NCI-H2196 treated with DMSO at 0.1 percent for 48 hours (cell line): ENCODE measurements around the gene HDAC7.

Experiments
- DNase-seq: peaks from one replicate; lab custom pipeline; 2025; ENCODE audit not compliant: unreplicated experiment; lab: John Stamatoyannopoulos, UW

HDAC7 gene

DNA sequence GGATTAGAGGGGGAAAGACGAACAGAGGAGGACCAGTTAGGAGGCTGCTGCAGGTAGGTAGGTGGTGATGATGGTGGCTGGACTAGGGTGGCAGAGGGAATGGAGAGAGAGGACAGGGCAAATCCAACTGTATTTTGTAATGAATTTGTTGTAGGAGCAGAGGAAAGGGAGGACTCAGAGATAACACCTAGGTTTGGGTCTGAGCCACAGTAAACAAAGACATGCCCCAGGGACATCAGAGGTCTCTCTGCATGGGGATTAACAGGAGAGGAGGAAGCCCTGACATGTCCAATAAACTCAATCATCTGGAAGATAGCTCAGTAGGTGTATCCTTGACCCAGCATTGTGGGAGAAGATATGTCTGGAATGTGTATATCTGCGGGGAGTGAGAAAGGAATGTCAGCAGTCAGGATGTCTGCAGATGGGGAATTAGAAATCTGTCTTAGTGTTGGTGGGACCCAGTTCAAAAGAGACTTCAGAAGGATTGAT, 51.3 kb downstream of the HDAC7 start:
- no peak for DNase-seq

DNA sequence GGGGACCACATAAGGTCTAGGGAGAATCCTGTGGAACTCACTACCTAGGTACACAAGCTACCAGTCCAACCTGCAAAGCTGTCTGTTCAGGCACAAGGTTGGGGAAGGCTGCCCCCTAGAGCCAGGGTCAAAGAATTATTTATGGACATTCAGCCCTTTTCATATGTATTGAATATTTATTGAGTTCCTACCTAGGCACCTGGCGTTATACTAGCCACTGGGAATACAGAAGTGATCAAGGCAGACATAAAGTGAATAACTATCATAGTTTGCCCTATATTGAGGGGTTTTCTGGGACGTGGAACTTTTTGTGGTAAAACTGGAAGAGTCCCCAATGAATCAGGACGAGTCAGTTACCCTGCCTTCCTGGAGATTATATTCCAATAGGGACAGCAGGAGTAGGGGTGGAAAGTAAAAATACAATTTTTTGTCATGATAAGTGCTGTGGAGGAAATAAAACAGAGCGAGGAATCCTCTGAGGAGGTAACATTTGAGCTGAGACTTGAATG, 52.4 kb downstream of the HDAC7 start:
- peak; percentile 44 for DNase-seq

DNA sequence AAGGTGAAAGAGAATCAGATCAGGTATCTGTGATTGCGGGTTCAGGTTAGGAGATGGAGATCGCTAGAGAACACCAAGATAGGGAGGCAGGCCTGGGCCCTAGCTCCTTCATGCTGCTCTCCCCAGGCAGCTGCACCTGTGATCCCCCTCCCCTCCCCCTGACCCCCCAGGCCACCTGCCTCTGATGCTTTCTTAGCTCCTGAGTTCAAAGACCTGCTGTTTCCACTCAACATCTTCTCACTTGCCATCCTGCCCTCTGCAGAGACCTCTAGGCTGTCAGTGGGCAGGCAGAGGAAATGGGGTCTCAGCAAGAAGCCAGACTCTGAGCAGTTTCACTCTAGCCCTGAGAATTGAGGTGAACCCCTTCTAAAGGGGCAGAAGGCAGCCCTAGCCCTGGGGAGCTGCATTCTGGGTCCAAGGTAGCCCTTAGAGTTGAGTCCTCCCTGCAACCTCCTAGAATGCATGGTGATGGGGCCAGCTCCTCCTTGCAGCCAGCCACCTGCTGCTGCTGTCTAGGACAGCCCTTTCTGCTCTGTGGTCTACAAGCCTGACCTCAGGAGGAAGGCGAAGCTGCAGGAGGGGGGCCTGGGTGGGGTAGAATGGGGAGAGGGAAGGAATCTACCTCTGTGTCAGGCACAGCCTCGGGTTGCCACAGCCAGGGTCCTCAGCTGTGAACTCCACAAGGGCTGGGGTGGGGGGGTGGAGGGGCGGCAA, 53.0 kb downstream of the HDAC7 start:
- no peak for DNase-seq

DNA sequence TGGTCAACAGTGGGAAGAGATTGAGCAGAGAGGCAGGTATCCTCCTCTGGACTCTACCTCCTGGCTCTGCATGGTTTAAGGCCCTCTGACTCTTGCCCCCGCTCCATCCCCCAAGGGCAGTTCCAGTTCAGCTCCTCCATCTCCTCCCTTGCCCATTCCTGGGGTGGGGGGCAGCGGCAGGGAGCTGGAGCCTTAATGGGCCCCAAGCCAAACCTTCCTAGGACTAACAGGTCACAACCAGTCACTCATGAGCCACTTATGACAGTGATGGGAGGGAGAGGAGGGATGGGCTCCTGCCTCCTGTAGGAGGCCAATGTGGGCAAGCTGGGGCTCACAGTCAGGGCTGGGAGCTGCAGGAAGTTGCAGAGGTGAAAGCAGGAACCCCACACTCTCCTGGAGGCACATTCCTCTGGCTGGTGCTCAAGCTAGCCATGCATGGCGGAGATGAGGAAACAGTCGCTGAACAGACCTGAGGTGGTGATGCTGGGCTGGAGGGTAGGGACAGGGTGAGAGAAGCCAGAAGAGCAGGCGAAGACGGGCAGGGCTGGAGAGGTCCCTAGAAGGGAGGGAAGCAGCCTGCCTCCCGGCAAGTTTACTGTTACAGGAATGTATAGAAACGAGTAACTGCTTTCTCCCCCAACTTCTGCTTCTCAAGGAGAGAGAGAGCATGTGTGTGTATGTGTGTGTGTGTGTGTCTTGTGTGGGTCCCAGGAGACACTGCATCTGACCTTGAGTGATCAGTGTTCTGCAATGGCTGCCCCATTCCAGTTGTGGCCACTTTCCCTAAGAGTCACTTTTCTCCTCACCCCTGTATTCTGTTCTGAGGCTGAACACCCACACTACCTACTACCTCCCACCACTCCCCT, 56.0 kb downstream of the HDAC7 start:
- DNase-seq: no peak

DNA sequence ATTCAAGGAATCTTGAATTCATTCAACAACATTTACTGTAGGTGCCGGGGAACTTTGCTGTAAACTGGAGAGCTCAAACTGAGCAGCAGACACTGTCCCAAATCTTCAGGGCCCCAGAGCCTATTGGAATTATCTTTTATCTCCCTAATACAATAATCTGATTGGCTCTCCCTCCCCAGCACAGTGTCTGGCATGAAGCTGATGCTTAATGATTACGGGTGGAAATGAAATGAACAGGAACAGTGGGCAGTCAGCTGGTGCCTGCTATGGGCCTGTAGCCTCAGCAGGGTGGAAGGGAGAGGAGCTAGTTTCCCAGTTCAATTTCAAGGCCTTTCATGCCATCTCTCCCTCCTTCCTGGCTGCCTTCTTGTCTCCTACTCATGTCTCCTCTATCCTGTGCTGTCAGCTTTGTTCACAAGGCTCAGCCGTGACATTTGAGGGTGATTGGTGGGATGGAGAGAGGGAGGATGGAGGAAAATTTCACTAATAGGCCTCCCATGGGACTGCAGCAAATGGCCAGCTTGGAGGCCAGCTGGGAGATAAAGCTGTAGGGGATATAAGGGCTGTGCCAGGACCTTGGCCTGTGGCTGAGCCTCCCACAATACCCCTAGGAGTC, 56.7 kb downstream of the HDAC7 start:
- no peak for DNase-seq

DNA sequence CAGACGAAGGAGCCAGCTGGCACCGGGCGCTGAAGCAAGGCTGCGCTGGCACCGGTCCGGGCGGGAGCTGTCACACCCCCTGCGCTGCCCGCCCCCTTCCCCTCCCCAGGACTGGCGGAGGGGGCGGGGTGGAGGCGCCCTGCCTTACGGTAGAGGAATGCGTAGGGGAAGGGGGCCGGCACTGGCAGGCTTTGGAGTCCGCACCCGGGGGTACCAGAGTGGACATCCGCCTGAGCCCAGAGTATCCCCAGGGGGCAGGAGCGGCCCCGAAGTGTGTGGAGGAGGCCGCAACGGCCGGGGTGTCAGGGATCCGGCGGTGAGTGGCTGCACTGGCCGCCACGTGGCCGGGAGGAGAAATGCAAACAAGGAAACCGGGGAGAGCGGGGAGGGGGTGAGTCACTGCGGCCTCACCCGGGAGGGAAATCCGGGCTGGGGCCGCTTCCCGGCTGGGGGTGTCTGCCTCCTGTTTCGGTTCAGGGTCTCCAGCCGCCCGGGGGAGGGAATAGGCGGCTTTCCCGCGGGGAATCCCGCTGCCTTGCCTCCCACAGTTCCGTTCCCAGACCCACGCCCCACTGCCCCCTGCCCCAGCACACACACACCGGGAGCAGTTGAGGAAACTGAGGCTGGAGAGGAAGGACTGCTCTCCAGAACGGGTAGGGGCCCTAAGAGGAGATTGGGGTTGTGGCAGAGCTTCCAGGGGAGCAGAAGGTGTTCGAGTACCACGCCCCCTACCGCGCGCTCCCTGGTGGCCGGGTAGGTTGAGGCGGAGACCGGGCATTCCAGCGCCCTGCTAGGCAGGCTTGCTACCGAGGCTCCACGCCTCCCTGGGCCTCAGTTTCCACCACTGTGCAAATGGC, 60.6 kb downstream of the HDAC7 start, which contains the start of gene RAPGEF3:
Gene RAPGEF3 (minus strand): TSS at position 47 of the 857 bp plus-strand sequence. CDS start 324 bp downstream, outside the sequence.
- peak; percentile 58 for DNase-seq

DNA sequence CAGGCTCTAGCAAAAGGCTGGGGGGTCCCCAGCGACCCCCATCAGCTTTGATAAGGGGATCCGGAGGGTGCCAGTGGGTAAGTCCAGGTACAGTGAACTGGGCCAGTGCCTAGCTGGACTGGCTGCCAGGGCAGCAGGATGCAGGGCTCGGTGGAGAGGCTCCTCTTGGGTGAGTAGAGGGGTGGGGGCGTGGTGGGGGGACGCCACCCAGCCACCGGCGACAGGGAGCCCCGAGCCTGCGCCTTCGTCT, 61.2 kb downstream of the HDAC7 start:
- DNase-seq: no peak

DNA sequence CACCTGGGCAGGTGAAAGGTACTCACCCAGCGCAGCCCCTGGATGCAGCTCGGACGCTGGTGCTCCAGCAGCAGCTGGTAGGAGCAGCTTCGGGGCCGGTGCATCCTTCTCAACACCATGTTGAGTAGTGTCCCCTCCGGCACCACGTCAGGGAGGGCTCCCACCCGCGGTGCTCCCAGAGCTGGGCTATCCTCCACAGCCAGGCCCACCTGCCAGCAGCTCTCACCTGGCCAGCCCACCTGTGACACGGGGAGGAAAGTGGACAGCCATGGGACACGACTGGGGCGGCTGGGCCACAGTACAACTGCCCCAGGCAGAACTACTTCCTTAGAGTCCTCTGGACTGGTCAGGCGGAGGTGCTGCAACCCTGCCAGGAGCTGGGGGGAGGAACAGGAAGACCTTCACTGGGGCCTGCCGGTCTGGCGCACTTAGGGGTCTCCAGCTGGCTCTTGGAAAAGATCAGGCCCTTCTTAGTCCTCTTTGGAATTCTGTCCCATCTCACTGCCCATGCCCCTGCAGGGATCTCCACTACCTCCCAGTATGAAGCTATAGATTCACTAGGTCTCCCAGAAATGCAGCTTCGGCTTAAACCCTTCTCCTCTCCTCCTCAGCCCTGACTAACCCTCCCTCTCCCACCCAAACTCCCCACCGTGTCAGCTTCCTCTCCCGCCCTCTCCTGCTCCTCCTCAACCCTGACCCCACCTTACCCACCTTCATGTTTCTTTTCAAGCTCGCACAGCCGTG, 61.7 kb downstream of the HDAC7 start:
- no peak for DNase-seq

DNA sequence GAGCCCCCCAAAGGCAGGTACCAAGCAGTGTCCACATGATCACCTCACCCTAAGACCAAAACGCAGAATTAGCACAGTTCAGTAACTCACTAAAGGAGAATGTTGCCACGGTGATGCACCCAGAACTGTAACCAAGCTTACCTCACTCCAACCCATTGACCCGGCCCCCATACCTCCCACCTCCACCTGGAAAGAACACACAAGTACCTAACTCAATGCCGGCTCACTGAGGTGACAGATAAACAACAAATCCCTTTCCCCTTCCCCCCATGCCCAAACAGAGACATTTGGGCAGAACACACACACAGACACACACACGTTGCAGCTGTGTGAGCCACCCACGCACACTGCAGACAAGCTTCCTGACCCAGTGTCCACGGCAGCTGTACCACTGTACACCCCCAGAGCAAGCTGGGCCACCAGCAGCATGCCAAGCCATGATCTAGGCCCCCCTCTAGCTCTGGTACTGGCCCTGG, 62.3 kb downstream of the HDAC7 start:
- DNase-seq: no peak

DNA sequence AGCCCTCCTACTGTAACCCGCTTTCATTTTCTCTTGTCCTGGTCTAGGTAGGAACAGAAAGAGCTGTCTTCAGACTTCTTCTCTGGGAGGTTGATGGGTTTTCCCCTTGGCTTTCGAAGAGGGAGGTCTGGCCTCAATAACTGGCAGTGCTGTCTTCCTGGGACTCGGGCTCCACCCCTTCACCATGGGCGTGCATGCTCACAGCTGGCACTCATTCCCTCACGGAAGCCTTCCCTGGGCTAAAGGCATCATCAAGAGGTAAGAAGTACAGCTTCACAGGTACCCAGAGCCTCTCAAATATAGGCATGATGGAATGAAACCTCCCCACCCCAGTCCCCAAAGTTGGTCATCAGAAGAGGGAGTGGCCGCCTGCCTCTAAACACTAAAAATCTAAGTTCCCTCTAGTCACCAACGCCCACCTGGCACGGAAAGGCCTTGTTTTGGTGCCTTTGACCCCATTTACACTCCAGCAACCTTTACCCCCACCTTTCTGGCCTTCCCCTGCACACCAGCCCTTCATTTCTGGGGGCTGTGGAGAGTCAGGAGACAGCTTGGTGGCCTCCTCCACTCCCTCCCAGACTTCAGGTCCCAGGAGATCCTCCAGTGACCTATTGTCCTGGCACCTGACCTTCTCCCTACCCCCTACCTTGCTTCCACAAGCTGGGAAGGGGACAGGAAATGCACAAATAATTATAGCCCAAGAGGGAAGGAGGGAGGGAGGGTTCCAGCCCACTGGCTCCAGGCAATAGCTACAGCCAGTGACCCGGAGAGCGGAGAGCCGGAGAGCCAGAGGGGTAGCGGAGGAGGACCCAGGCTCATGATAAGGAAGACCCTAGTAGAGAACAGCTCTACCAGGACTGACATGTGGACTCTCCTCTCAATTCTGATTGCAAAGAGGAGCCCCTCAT, 63.8 kb downstream of the HDAC7 start:
- no peak for DNase-seq

DNA sequence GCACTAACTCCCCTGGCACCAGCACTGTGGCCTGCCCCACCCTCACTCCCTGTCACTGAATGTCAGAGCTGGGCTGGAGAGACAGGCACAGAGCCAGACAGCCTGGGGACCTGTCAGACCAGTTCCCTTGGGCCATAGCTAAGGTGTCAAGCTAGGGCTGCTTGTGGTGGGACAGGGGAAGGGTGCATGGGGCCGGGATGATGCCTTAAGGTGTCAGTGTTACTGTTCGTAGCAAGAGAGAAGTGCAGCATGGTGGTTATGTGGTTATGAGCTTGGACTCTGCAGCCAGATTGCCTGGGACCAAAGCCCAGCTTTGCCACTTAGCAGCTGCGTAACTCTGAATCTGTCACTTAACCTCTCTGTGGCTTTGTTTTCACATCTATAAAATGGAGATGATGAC, 64.8 kb downstream of the HDAC7 start:
- DNase-seq: no peak

DNA sequence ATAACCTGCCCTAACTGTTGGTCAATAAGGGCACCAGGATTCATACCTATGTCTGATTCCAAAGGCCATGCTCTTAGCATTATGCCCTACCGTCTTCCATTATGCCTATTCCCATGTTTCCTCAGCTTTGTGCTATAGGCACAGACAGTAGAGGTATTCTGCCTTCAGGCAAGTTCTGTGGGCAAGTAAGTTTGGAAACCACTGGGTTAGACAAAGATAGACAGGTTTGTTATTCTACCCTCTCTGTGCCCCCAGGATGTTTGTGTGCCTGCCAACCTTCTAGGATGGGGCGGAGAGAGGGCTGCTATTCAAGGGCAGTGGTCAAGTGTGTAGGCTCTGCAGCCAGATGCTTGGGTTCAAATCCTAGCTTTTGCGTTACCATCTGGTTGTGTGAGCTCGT, 65.6 kb downstream of the HDAC7 start:
- DNase-seq: no peak

DNA sequence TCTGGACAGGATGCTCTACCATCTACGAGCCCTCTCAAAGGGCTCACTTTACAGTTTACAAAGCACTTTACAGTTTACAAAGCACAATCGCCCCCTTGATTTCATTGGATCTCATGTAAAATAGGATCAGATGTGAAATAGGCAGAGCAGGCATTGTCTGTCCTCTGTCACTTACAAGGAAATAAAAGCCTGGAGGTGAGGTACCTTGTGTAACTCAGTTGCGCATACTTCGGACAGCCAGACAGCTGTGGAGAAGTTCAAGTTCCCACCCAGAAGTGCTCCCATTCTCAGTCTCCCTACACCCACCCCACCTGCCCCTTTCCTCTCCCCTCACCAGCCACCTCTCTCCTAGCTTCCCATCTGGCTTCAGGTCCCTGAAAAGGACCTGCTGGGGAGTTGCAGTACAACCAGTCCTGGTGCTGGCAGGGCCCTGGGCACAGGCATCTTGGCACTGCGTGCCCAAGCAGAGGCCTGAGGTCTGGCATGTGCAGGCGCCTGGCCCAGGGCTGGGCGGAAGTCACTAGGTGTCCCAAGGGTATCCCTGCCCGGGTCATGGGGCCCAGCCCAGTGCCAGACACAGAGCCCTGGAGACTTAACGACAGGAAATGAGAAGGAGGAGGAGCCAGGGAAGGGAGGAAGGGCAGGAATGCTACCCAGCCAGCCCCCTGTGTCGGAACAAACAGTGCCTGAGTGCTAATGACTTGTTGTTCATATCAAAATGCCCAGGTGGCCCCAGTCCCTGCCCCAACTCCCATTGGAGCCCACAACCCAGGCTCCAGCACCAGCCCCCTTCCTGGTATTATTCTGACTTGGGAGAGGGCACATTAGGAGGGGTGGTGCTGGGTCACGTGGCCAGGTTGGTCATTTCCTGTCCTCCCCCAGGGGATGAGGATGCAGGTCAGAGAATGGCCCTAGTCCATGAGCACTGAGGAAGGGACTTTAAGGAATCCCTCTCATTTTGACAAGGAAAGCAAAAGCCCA, 66.4 kb downstream of the HDAC7 start:
- DNase-seq: no peak

DNA sequence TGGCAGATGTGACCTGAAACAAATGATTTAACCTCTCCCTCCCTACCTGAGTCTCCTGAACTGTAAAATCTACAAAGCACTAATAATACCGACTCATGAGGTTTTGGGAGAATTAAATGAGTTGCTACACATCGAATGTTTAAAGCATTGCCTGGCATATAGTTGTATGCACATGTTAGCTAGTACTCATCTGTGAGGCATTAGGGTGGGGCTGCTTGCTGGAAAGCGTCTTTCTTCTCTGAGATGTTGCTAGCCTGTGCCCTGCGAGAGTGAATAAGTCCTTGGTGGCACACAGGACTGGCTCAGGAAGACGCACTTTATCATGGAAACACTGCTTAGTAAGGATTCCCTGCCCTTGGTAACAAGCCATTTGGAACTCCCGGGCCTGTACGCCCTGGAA, 67.2 kb downstream of the HDAC7 start:
- no peak for DNase-seq

DNA sequence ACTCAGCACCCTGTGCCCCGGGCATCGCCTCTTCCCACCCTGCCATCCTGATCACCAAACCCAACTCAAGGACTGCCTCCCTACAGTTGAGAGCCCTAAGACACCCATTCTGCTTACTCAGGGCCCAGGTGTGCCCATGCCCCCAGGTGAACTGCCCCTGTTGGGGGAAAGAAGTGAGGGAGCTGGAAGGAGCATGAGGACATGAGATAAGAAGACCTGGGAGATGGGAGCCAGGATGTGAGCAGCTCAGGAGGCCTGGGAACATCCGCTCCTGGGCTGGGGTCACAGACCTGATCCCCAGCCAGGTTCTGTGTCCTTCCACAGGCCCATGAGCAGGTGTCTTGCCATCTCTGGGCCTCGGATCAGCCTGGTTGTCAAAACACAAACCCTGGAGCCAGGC, 67.6 kb downstream of the HDAC7 start:
- DNase-seq: no peak

DNA sequence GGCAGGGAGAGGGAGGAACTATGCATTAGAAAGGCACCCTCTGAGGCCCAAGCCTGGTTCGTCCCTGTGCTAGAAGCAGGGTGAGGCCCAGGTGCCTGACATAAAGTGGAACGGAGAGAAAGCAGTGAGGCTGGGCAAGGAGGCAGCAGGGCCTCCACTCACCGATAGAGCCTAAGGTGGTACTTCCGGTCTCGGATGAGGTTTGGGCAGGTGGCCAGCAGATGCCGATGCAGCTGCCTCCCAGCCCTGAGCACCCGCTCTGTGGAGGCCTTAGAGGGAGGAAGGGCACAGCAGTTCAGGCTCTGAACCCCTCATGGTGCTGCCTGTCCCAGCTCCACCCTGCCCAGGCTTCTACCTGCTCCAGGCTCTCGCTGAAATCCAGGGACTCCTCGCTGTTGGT, 68.1 kb downstream of the HDAC7 start:
- DNase-seq: no peak

DNA sequence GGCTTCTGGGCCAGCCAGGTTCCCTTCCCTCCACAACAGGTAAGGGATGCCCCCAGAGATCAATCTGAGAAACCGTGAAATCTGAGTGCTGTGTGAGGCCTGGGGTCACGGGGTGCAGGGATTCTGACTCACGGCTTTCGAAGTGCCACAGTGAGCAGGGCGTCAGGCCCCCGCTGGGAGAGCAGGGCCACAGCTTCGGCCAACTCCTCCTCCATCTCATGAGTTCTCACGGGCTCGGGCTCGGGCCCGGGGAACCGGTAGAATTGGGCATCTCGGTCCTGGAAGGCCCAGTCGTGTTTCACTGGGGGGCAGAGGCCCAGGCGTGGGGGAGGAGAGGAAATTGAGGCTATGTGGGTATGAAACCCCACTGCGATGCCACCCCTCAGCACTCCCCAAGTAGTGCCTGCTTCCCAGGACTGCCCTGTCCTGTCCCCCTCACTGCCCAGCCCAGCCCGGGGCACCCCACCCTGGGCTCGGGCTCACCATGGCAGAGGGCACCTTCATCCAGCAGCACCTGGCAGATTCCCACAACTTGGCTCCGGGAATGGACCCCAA, 68.7 kb downstream of the HDAC7 start:
- no peak for DNase-seq
